Measurements from ENCODE around the gene RERG.

DNA sequence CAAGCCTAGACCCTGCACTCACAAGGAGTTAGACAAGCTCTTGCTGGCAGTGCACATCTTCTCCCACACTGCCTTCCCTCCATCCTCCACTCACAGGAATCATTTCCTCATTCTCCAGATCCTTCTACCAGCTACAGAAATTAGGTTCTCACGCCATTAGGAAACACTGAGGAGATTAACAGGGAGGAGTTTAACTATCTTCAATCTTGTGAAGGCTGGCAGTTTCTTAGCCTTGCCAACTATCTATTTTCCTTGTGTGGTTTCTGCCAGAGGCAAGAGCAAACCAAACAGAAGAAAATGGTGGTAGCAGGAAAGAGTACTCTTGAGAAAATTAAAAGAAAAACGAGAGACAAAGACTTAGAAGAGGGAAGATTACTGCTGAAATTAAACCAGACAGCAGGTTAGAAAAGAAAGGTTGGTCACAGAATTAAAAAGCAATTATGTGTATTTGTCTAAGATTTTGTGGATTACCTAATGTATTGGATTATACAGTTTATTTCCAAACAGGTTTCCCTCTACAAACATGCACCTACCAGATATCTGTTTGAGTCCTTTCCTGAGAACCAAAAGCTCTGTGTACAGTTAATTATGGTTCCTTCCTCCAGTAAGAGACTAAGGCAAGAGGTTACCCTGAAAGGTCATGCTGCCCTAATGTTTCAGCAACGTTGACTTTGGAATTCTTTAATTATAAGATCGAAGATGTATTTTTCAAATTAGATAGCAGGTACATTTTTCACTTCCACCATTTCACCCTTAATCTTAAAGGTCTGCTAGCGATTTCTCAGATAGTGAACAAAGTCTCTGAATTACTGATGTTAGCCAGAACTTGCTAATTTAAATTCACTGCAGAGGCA is 5.0 kb downstream of the RERG start:
- TF ChIP-seq POLR2A (IDR thresholded peaks at IDR 0.05; ENCODE audit: low read length): no peak
- no peak for TF ChIP-seq GATA1 (IDR thresholded peaks at IDR 0.05; ENCODE audit: low read depth, low read length)
